ENCODE results near the gene MPZL3. TPM values are rescaled to one million over a fixed set of nuclear protein-coding genes. Genes with fewer than 3 reads are reported as not detected.

MPZL3 gene
- total and polyA plus RNA-seq, 12 donors, result 1.7 to 4.2 (median 2.4) TPM

GRCh38 chr11:118222437-118222836 lies 29.7 kb downstream of the MPZL3 start:
- Histone ChIP-seq H3K4me1 (peaks cover 0 to 75% (median 0%) of the 10 kb centered on the region in 9 donors), H3K27ac (peak overlapping the region in 1 of 10 donors; percentile 85), H3K27me3 (peaks cover 0 to 6% (median 4%) of the 10 kb centered on the region in 7 donors), H3K9me3 (no peaks in the 10 kb centered on the region), H3K36me3 (peaks cover 0 to under 1% (median 0%) of the 10 kb centered on the region in 9 donors), H3K4me3 (peak overlapping the region in 1 of 10 donors; percentile 55)
- 65 to 78% methylated on average over 4 of the region's 4 CpGs for WGBS, 2 donors
- DNase-seq (no peak), ATAC-seq (no peak)
- intact Hi-C loops (cut with DNase I), result no loop called here
- TF ChIP-seq, protein P1, sequence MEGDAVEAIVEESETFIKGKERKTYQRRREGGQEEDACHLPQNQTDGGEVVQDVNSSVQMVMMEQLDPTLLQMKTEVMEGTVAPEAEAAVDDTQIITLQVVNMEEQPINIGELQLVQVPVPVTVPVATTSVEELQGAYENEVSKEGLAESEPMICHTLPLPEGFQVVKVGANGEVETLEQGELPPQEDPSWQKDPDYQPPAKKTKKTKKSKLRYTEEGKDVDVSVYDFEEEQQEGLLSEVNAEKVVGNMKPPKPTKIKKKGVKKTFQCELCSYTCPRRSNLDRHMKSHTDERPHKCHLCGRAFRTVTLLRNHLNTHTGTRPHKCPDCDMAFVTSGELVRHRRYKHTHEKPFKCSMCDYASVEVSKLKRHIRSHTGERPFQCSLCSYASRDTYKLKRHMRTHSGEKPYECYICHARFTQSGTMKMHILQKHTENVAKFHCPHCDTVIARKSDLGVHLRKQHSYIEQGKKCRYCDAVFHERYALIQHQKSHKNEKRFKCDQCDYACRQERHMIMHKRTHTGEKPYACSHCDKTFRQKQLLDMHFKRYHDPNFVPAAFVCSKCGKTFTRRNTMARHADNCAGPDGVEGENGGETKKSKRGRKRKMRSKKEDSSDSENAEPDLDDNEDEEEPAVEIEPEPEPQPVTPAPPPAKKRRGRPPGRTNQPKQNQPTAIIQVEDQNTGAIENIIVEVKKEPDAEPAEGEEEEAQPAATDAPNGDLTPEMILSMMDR (IDR thresholded peaks at IDR 0.05), result no peak

GRCh38 chr11:118221419-118221818 lies 30.7 kb downstream of the MPZL3 start:
- 73 to 77% methylated on average over 5 of the region's 5 CpGs for WGBS, 2 donors
- peak overlapping the region in 1 of 10 donors; percentile 85 for H3K27ac ChIP-seq
- ATAC-seq, result no peak

GRCh38 chr11:118219732-118220131 lies 32.4 kb downstream of the MPZL3 start:
- intact Hi-C loops (cut with DNase I), result no loop called here
- Histone ChIP-seq H3K27me3 (peaks cover 0 to 6% (median 4%) of the 10 kb centered on the region in 7 donors), H3K27ac (peak overlapping the region in 1 of 10 donors; percentile 43), H3K4me3 (peak overlapping the region in 1 of 10 donors; percentile 55), H3K36me3 (no peaks in the 10 kb centered on the region), H3K9me3 (no peaks in the 10 kb centered on the region), H3K4me1 (peaks cover 0 to 76% (median 0%) of the 10 kb centered on the region in 9 donors)
- no peak for DNase-seq
- TF ChIP-seq, protein P1 (IDR thresholded peaks at IDR 0.05), result no peak
- WGBS, 2 donors, result 60 to 83% methylated on average over 1 of the region's 1 CpG
- peak in 4 of 8 donors; percentile 18 to 60 (median 38) for ATAC-seq

More at GRCh38 chr11:118221419-118221818, 30.7 kb downstream of the MPZL3 start:
- intact Hi-C loops (cut with DNase I), result no loop called here
- Histone ChIP-seq H3K36me3 (no peaks in the 10 kb centered on the region), H3K4me3 (peak overlapping the region in 1 of 10 donors; percentile 55), H3K27me3 (peaks cover 0 to 6% (median 4%) of the 10 kb centered on the region in 7 donors), H3K9me3 (no peaks in the 10 kb centered on the region), H3K4me1 (peaks cover 0 to 75% (median 0%) of the 10 kb centered on the region in 9 donors)
- TF ChIP-seq, protein P1 (IDR thresholded peaks at IDR 0.05), result no peak
- no peak for DNase-seq

- Histone ChIP-seq H3K9me3 (no peaks in the 10 kb centered on the region), H3K4me1 (peaks cover 0 to 80% (median 0%) of the 10 kb centered on the region in 9 donors), H3K27ac (peak overlapping the region in 1 of 10 donors; percentile 43), H3K27me3 (peaks cover 0 to 6% (median 4%) of the 10 kb centered on the region in 7 donors), H3K36me3 (no peaks in the 10 kb centered on the region), H3K4me3 (peak overlapping the region in 1 of 10 donors; percentile 55)
- no peak for DNase-seq
- intact Hi-C loops (cut with DNase I), result no loop called here
- TF ChIP-seq, protein P1 (IDR thresholded peaks at IDR 0.05), result no peak
- no peak for ATAC-seq
These were observed 32.9 kb downstream of the MPZL3 start for GRCh38 chr11:118219244-118219643.
